T-cell (primary cell): ENCODE measurements around the gene PNPLA7. TPM values are rescaled to one million over a fixed set of nuclear protein-coding genes. Genes with fewer than 3 reads are reported as not detected.
A peak's percentile ranks its signal among the peaks of the same experiment; 100 is the strongest.
"Not testable (repeated sequence)": the region's sequence is repeated elsewhere in the genome, so short reads cannot be mapped to it uniquely, and the experiment has no call there.

Experiments
- ATAC-seq, 4 experiments: fragments of 200-7000 bp in 3 of 4; fragments of 150-1000 bp in 1 of 4; cut with Tn5 transposase; replicated peaks in 1 of 4; 1 replicate in 3 of 4; 2 replicates in 1 of 4; pipeline ENCODE4 v1.10.0; 2021; ENCODE audit warnings: moderate library complexity in 3 of 4, mild to moderate bottlenecking in 2 of 4, moderate number of reproducible peaks in 1 of 4
- CTCF ChIA-PET, 2 donors: fragments of 300-600 bp; sonication (Branson Sonifier 250); formaldehyde crosslinking; loops; one replicate each; lab custom pipeline; 2022; ENCODE audit warnings: antibody characterized with exemption in 2 of 2; lab: Charles Lee
- POLR2A ChIA-PET, 2 donors: fragments of 300-600 bp; sonication (Branson Sonifier 250); formaldehyde crosslinking; loops; one replicate each; lab custom pipeline; 2022; ENCODE audit warnings: antibody characterized with exemption in 2 of 2; lab: Charles Lee
- DNase-seq, 35 experiments: peaks; one replicate each; pipeline versions ENCODE4 v3.0.0 to v3.0.0-alpha.2; 2013 to 2023
- H3K27ac ChIP-seq: one replicate; pipeline ENCODE4 v1.5.1; 2013; ENCODE audit warnings: low read length
- H3K27me3 ChIP-seq, 2 experiments: replicated peaks in 1 of 2; 1 replicate in 1 of 2; 2 replicates in 1 of 2; pipeline versions ENCODE4 v1.6.1 to v1.7.0; 2013; ENCODE audit warnings: low read length in 1 of 2, mixed read lengths in 1 of 2; ENCODE audit not compliant: control insufficient read depth in 2 of 2, insufficient read depth in 2 of 2; ENCODE audit errors: extremely low read depth in 1 of 2
- H3K36me3 ChIP-seq, 2 donors: 1 replicate in 1 of 2; 2 replicates in 1 of 2; pipeline versions ENCODE4 v1.6.1 to v1.7.0; 2013; ENCODE audit warnings: low read length in 1 of 2; ENCODE audit not compliant: control insufficient read depth in 2 of 2, insufficient read depth in 1 of 2; ENCODE audit errors: extremely low read depth in 1 of 2
- H3K4me1 ChIP-seq, 2 experiments: 1 replicate in 1 of 2; 2 replicates in 1 of 2; pipeline versions ENCODE4 v1.6.1 to v1.7.0; 2013; ENCODE audit warnings: low read length in 2 of 2, mixed read lengths in 1 of 2; ENCODE audit not compliant: insufficient read depth in 2 of 2, control insufficient read depth in 1 of 2; ENCODE audit errors: extremely low read depth in 1 of 2
- H3K4me3 ChIP-seq, 2 donors: 1 replicate in 1 of 2; 2 replicates in 1 of 2; pipeline versions ENCODE4 v1.5.1 to v1.7.0; 2013; ENCODE audit warnings: mild to moderate bottlenecking in 2 of 2, low read length in 1 of 2, moderate library complexity in 1 of 2; ENCODE audit not compliant: control insufficient read depth in 1 of 2; ENCODE audit errors: extremely low read depth in 1 of 2
- H3K9me3 ChIP-seq: 2 replicates; pipeline ENCODE4 v1.7.0; 2013
- H3K27ac Mint-ChIP-seq, 2 donors: one replicate each; pipeline ENCODE4 v1.8.0; 2020 to 2021; ENCODE audit warnings: mild to moderate bottlenecking in 2 of 2, mixed read lengths in 2 of 2
- H3K27me3 Mint-ChIP-seq, 2 donors: one replicate each; pipeline ENCODE4 v1.8.0; 2021 to 2022; ENCODE audit warnings: mixed read lengths in 2 of 2
- H3K36me3 Mint-ChIP-seq: one replicate; pipeline ENCODE4 v1.8.0; 2021; ENCODE audit warnings: mixed read lengths
- H3K4me1 Mint-ChIP-seq, 3 donors: one replicate each; pipeline ENCODE4 v1.8.0; 2020 to 2022; ENCODE audit warnings: mixed read lengths in 3 of 3, mild to moderate bottlenecking in 1 of 3
- H3K4me3 Mint-ChIP-seq, 3 donors: one replicate each; pipeline ENCODE4 v1.8.0; 2020 to 2022; ENCODE audit warnings: mild to moderate bottlenecking in 3 of 3, mixed read lengths in 3 of 3, moderate library complexity in 3 of 3
- H3K9me3 Mint-ChIP-seq, 3 donors: one replicate each; pipeline ENCODE4 v1.8.0; 2020 to 2022; ENCODE audit warnings: mixed read lengths in 3 of 3
- WGBS: methylation state at CpG from one replicate; pipeline ENCODE4 v1.1.5; 2013; ENCODE audit warnings: missing lambda C conversion rate; ENCODE audit not compliant: insufficient coverage; 5-methylcytosine and 5-hydroxymethylcytosine counted together
- total RNA-seq, 35 experiments: library from RNA in 6 of 35; stranded (reverse) in 6 of 35; fragments of 120-200 nt in 1 of 35; gene quantifications; one replicate each; pipeline versions ENCODE4 v1.2.1 to v1.2.4 and lab custom pipeline; 2013 to 2026

Gene PNPLA7
- total RNA-seq, 5 donors from 2014 or later (not counting 1 experiment from before 2014, with no cell fraction given), result 11.7 to 20.0 (median 15.6) TPM

DNA sequence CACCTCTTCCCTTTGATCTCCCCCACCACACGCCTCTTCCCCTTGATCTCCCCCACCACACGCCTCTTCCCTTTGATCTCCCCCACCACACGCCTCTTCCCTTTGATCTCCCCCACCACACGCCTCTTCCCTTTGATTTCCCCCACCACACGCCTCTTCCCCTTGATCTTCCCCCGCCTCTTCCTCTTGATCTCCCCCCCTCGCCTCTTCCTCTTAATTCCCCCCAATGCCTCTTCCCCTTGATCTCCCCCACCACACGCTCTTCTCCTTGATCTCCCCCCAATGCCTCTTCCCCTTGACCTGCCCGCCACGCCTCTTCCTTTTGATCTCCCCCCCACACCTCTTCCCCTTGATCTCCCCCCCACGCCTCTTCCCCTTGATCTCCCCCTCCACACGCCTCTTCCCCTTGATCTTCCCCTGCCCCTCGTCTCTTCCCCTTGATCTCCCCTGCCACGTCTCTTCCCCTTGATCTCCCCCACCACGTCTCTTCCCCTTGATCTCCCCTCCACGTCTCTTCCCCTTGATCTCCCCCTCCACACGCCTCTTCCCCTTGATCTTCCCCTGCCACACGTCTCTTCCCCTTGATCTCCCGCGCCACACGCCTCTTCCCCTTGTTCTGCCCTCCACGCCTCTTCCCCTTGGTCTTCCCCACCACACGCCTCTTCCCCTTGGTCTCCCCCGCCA, 99.5 kb downstream of the PNPLA7 start:
- CTCF ChIA-PET, H3K27me3 Mint-ChIP-seq: not testable (repeated sequence)
- ATAC-seq, result peak in 2 of 4 experiments; percentile 22 to 28

DNA sequence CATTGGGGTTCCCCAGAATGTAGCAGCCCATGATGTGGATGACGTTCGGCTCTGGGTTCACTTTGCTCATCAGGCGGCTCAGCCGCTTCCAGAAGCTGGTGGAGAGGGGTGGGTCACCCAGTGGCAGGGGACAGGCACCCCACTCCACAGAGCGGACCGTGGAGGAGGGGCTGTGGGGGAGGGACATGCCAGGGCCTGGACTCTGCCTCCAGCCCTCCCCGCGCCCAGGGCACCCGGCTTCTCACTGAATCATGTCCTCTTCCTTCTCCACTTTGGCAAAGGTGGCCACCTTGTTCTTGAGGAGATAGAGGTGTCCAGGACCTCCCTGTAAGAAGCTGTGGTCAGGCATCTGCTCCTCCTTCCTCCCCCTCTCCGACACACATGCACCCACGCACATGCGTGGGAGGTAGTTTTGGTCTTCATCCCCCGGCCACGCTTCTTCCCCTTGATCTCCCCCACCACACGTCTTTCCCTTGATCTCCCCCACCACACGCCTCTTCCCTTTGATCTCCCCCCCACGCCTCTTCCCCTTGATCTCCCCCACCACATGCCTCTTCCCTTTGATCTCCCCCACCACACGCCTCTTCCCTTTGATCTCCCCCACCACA, 100.2 kb downstream of the PNPLA7 start:
- Mint-ChIP-seq H3K27ac (peak overlapping the region; percentile 27 to 55), H3K4me1 (peaks cover 30 to 57% (median 34%) of the 10 kb centered on the region in 3 donors), H3K4me3 (peak overlapping the region in 1 of 3 donors; percentile 73), H3K9me3 (no peaks in the 10 kb centered on the region), H3K36me3 (no peaks in the 10 kb centered on the region), H3K27me3 (no peaks in the 10 kb centered on the region)
- peaks cover 25 to 76% of the 10 kb centered on the region in 2 experiments for H3K4me1 ChIP-seq
- WGBS, result 29% methylated on average over 7 of the region's 18 CpGs
- H3K36me3 ChIP-seq, result peaks cover 5 to 10% of the 10 kb centered on the region in 2 donors
- peak overlapping the region; percentile 54 for H3K27ac ChIP-seq
- DNase-seq (peak in 29 of 35 experiments; percentile 35 to 79 (median 54)), ATAC-seq (peak in 2 of 4 experiments; percentile 7 to 28)
- no peaks in the 10 kb centered on the region for H3K9me3 ChIP-seq
- POLR2A ChIA-PET, result no interaction called here
- no peak overlapping the region for H3K4me3 ChIP-seq
- CTCF ChIA-PET, result no interaction called here
- peaks cover 0 to 11% of the 10 kb centered on the region in 2 experiments for H3K27me3 ChIP-seq

More for the DNA sequence above, 99.5 kb downstream of the PNPLA7 start:
- H3K4me3 ChIP-seq, H3K9me3 Mint-ChIP-seq, H3K36me3 Mint-ChIP-seq, H3K9me3 ChIP-seq, H3K27ac Mint-ChIP-seq, POLR2A ChIA-PET, H3K27me3 ChIP-seq: not testable (repeated sequence)
- Histone ChIP-seq H3K36me3 (peaks cover 5 to 12% of the 10 kb centered on the region in 2 donors), H3K27ac (peak overlapping the region; percentile 54), H3K4me1 (peaks cover 29 to 76% of the 10 kb centered on the region in 2 experiments)
- peak in 32 of 35 experiments; percentile 36 to 80 (median 59) for DNase-seq
- peak overlapping the region in 1 of 3 donors; percentile 73 for H3K4me3 Mint-ChIP-seq
- WGBS, result 0% methylated on average over 10 of the region's 24 CpGs
- peaks cover 25 to 57% (median 29%) of the 10 kb centered on the region in 3 donors for H3K4me1 Mint-ChIP-seq

- peaks cover 5 to 6% of the 10 kb centered on the region in 2 donors for H3K36me3 ChIP-seq
- peak in 1 of 4 experiments; percentile 29 for ATAC-seq
- peaks cover 0 to 13% of the 10 kb centered on the region in 2 experiments for H3K27me3 ChIP-seq
- DNase-seq, result no peak
- Mint-ChIP-seq H3K27ac (peak overlapping the region in 1 of 2 donors; percentile 48), H3K36me3 (no peaks in the 10 kb centered on the region), H3K4me1 (peaks cover 26 to 52% (median 39%) of the 10 kb centered on the region in 3 donors), H3K27me3 (no peaks in the 10 kb centered on the region), H3K4me3 (peak overlapping the region in 1 of 3 donors; percentile 17), H3K9me3 (no peaks in the 10 kb centered on the region)
- H3K9me3 ChIP-seq, result no peaks in the 10 kb centered on the region
- 90% methylated on average over 32 of the region's 36 CpGs for WGBS
- no peak overlapping the region for H3K27ac ChIP-seq
- peaks cover 23 to 73% of the 10 kb centered on the region in 2 experiments for H3K4me1 ChIP-seq
- ChIA-PET POLR2A (no interaction called here), CTCF (no interaction called here)
- no peak overlapping the region for H3K4me3 ChIP-seq
Observed at GRCh38 chr9:137449081-137449844, 100.9 kb downstream of the PNPLA7 start.

- Histone ChIP-seq H3K36me3 (peaks cover 5 to 6% of the 10 kb centered on the region in 2 donors), H3K27ac (no peak overlapping the region), H3K4me1 (peaks cover 22 to 67% of the 10 kb centered on the region in 2 experiments), H3K27me3 (peaks cover 0 to 18% of the 10 kb centered on the region in 2 experiments), H3K4me3 (no peak overlapping the region), H3K9me3 (no peaks in the 10 kb centered on the region)
- peaks cover 23 to 49% (median 39%) of the 10 kb centered on the region in 3 donors for H3K4me1 Mint-ChIP-seq
- H3K4me3 Mint-ChIP-seq, result no peak overlapping the region
- no peak overlapping the region for H3K27ac Mint-ChIP-seq
- POLR2A ChIA-PET, result interaction anchor here in 1 of 2 donors (0.6 kb wide), 1 partner anchor 20 kb away, joined by 3 read pairs; no protein-coding TSS in a partner anchor
- ATAC-seq, result peak in 1 of 4 experiments; percentile 5
- H3K9me3 Mint-ChIP-seq, result no peaks in the 10 kb centered on the region
- CTCF ChIA-PET, result no interaction called here
- no peaks in the 10 kb centered on the region for H3K36me3 Mint-ChIP-seq
- 93% methylated on average over 10 of the region's 16 CpGs for WGBS
- H3K27me3 Mint-ChIP-seq, result peaks cover 0 to under 1% of the 10 kb centered on the region in 2 donors
- DNase-seq, result no peak
Observed at GRCh38 chr9:137448602-137448962, 101.6 kb downstream of the PNPLA7 start.

DNA sequence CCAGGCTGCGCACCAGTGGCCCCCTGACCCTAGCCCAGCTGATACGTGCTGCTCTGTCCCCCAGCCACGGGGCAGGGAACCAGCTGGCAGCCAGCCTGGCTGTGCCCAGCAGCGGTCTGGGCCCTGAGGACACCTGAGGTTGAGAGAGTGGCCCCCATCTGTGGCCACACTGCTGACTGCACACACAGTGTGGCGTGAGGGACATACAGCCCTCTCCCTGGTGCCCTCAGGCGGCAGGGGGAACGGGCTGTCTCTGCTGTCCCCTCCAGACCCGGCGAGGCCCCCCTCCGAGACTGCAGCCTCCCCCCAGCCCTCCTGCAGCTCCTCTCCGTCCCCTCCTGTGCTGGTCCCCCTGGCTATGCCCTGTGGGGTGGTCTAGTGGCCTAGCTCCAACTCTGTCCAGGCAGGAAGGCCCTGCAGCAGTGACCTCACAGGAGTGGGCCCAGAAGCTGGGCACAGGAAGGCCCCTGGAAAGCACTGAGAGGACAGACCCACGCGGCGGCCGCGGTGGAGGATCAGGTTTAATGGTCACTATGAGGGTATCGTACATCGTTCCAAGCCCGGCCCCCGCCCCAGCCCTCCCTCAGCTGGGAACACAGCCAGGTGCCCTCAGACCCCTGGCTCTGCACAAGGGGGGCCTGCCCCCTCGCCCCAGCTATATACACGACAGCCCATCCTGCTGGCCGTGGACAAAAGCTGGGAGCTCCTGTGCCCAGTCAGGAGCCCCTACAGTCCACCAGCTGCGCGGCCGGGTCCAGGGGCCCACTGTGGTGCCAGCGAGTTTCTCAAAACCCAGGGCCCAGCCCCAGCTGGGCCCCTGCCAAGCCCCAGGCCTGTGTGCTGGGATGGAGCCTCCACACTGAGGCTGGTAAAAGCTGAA, 102.2 kb downstream of the PNPLA7 start:
- ChIA-PET CTCF (interaction anchor here (0.5 to 0.9 kb wide), 3 partner anchors 8 to 79 kb away, joined by 3 to 4 read pairs (median 4); partner anchors contain the start of genes EXD3 (in 1 of the 2) and NOXA1 (in 1 of the 2)), POLR2A (interaction anchor here in 1 of 2 donors (0.6 kb wide), 1 partner anchor 21 kb away, joined by 3 read pairs; no protein-coding TSS in a partner anchor)
- H3K4me1 ChIP-seq, result peaks cover 15 to 61% of the 10 kb centered on the region in 2 experiments
- no peak overlapping the region for H3K4me3 Mint-ChIP-seq
- H3K36me3 ChIP-seq, result peaks cover 3% of the 10 kb centered on the region in 2 donors
- ATAC-seq (no peak), DNase-seq (no peak)
- H3K4me3 ChIP-seq, result no peak overlapping the region
- no peaks in the 10 kb centered on the region for H3K9me3 Mint-ChIP-seq
- no peak overlapping the region for H3K27ac ChIP-seq
- peaks cover 0 to 4% of the 10 kb centered on the region in 2 donors for H3K27me3 Mint-ChIP-seq
- H3K4me1 Mint-ChIP-seq, result peaks cover 22 to 44% (median 39%) of the 10 kb centered on the region in 3 donors
- no peaks in the 10 kb centered on the region for H3K9me3 ChIP-seq
- H3K36me3 Mint-ChIP-seq, result no peaks in the 10 kb centered on the region
- WGBS, result 90% methylated on average over 17 of the region's 27 CpGs
- no peak overlapping the region for H3K27ac Mint-ChIP-seq
- H3K27me3 ChIP-seq, result peaks cover 0 to 22% of the 10 kb centered on the region in 2 experiments
